ENCODE results near the gene MLN. TPM values are rescaled to one million over a fixed set of nuclear protein-coding genes. Genes with fewer than 3 reads are reported as not detected.

Gene MLN
- total and polyA plus RNA-seq, 2 donors (not counting 3 experiments of a cell fraction or from before 2014, with no cell fraction given), result not detected

- no peak for FAIRE-seq
- no peaks in the 10 kb centered on the region for H4K20me1 ChIP-seq (replicated peaks; ENCODE audit: control insufficient read depth, extremely low read depth, insufficient read depth, low read length)
- H3K27me3 ChIP-seq (ENCODE audit: control insufficient read depth in 2 of 2, insufficient read depth in 2 of 2, low read length in 2 of 2), result no peaks in the 10 kb centered on the region
- ChIA-PET POLR2A (interaction anchor here (0.6 kb wide), 1 partner anchor 989 kb away, joined by 5 read pairs; no protein-coding TSS in a partner anchor), CTCF (interaction anchor here (0.6 to 2.2 kb wide), 11 partner anchors 10 to 394 kb away, joined by 3 to 9 read pairs (median 4); partner anchors contain the start of gene UQCC2)
- no peak overlapping the region for H2AFZ ChIP-seq (ENCODE audit: low read depth, low read length)
- no peak overlapping the region for H3K9ac ChIP-seq (replicated peaks; ENCODE audit: extremely low read depth, insufficient read depth, low read length)
- intact Hi-C loops (cut with micrococcal nuclease), result no loop called here
- H3K36me3 ChIP-seq (ENCODE audit: control insufficient read depth in 2 of 2, extremely low read depth in 1 of 2, insufficient read depth in 2 of 2, low read length in 2 of 2), result no peaks in the 10 kb centered on the region
- H3K9me1 ChIP-seq (replicated peaks; ENCODE audit: control insufficient read depth, extremely low read depth, insufficient read depth, low read length), result no peaks in the 10 kb centered on the region
- no peaks in the 10 kb centered on the region for H3K9me3 ChIP-seq (replicated peaks; ENCODE audit: control insufficient read depth, insufficient read depth, low read length)
- DNase-seq (ENCODE audit: low read depth, low spot score), result no peak
- H3K4me3 ChIP-seq (replicated peaks in 1 of 3; ENCODE audit: insufficient read depth in 1 of 3, low read depth in 1 of 3, low read length in 3 of 3), result no peak overlapping the region
- dilution Hi-C loops (cut with MboI; ENCODE audit: extremely low pct_ligation_motif_present, low sequenced_read_pairs), result no loop called here
- no peak overlapping the region for H3K4me2 ChIP-seq (ENCODE audit: insufficient read depth, low read length)
- TF ChIP-seq JUN (IDR thresholded peaks at IDR 0.05; ENCODE audit: borderline replicate concordance, insufficient read depth, insufficient read length, low read depth) (no peak), POLR2A (IDR thresholded peaks at IDR 0.05; ENCODE audit: low read depth, low read length) (no peak), POLR2AphosphoS5 (IDR thresholded peaks at IDR 0.05; ENCODE audit: insufficient read depth, low read depth, low read length) (no peak), EZH2 (IDR thresholded peaks at IDR 0.05; ENCODE audit: borderline replicate concordance, low read depth, low read length, severe bottlenecking) (no peak), CTCF (IDR thresholded peaks at IDR 0.05; ENCODE audit: extremely low read depth in 1 of 2, insufficient read depth in 1 of 2, low read depth in 1 of 2, low read length in 2 of 2) (no peak), MYC (IDR thresholded peaks at IDR 0.05; ENCODE audit: low read depth, low read length) (no peak), FOS (IDR thresholded peaks at IDR 0.05; ENCODE audit: borderline replicate concordance, insufficient read depth, low read length) (no peak)
- H3K27ac ChIP-seq (ENCODE audit: insufficient read depth, low read depth, low read length), result no peak overlapping the region
- no TSS peak for BruUV-seq (replicated peaks)
- no peaks in the 10 kb centered on the region for H3K4me1 ChIP-seq (ENCODE audit: control insufficient read depth, extremely low read depth, insufficient read depth, low read length)
- no peaks in the 10 kb centered on the region for H3K79me2 ChIP-seq (ENCODE audit: control insufficient read depth, insufficient read depth, low read length)
These were observed 42.3 kb downstream of the MLN start for GRCh38 chr6:33761581-33761921.
